GM19240 (cell line): Measurements from ENCODE around the gene EBLN2.

ENCODE experiments used
- DNase-seq: peaks from one replicate; pipeline ENCODE4 v3.0.0; 2011; ENCODE audit warnings: low spot score; ENCODE audit not compliant: insufficient read length

Gene EBLN2

DNA sequence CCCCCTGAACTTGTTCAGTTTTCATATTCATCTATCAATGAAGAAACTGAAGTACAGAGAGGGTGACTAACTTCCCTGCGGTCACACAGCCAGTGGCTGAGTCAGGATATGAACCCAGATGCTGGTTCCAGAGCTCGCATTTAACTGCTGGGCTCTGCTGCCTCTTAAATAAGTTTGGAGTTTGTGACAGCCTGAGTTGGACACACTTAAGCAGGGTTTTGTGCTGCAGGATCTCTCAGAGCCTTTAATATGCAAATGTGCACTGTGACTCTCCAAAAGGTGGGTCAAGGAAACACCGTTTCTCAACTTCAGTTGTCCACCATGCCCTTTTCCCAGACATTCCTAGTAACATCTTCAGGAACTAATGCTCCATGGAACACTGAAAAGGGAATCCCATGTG lies 45.8 kb downstream of the EBLN2 start:
- DNase-seq, result no peak

DNA sequence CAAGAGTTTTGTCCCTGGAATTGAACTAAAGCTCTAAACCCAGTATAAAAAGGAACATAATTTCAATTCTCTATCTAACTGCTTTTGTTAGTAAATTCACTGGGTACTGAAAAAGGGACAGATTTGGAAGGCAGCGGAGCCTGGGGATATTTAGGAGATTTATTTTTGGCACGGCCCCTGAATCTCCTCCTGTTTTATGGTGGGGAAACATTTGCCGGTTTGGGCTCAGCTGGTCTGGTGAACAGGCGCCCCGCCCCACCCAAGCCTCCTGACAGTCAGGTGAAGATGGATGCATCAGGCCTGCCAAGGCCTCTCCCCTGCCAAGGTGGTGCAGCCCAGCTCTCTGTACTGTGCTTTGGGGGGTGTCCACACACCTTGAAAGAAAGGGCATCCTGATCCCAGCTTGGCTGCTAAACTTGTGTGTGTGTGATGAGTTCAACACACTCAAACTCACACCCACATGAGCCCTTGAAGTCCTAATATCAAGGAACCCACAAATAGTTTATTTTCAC lies 46.3 kb downstream of the EBLN2 start:
- no peak for DNase-seq

DNA sequence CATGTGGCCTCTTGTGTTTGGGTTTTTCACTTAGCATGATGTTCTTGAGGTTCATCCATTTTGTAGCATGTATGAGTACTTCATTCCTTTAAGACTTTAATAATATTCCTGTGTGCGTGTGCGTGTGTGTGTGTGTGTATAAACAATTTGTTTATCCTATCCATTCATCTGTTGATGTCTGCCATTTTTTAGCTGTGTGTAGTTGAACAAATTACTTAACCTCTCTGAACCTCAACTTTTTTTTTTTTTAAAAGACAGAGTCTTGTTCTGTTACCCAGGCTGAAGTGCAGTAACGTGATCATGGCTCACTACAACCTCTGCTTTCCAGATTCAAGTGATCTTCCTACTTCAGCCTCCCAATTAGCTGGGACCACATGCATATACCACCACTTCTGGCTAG lies 47.3 kb downstream of the EBLN2 start:
- no peak for DNase-seq

DNA sequence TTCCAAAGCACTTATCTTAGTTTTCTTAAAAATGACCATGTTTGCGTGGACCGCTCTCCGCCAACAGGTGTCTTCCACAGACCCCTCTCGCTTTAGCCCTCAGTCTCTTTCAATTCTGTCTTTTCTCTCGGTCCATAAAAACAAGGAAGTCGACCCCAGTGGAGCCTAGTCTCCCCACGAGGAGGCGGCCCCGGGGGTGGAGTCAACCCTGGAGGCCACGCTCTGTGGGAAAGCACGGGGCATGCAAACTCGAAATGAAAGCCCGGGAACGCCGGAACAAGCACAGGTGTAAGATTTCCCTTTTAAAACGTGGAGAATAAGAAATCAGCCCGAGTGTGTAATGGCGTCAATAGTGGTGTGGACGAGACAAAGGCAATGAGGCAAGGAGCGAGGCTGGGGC lies 49.1 kb downstream of the EBLN2 start:
- DNase-seq, result no peak
